ENCODE results near the gene SLC13A4. TPM values are rescaled to one million over a fixed set of nuclear protein-coding genes. Genes with fewer than 3 reads are reported as not detected.

SLC13A4 gene
- total RNA-seq, 1 donor from 2014 or later, result 0.07 TPM

DNA sequence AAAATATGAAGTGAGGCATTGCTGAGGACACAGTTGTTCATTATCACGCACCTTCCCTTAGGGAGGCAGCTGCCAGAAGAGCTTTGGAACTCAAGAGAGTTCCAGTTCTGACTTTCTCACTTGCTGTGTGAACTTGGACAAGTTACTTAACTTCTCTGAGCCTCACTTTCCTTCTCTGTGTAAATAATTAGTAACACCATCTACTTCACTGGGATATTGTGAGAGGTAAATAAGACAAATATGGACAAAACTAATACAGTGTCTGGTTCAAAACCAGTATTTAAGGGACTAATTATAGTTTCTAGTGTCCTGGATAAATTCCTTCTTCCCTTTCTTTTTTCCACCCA is 6.3 kb upstream of the SLC13A4 start:
- H3K9me3 Mint-ChIP-seq (ENCODE audit: unreplicated experiment), result no peaks in the 10 kb centered on the region

GRCh38 chr7:135733603-135734342 is 5.8 kb upstream of the SLC13A4 start:
- Histone ChIP-seq H3K4me2 (ENCODE audit: low read length) (no peak overlapping the region), H3K79me2 (ENCODE audit: insufficient read depth, low read length) (no peaks in the 10 kb centered on the region), H3K4me1 (ENCODE audit: insufficient read depth, low read length) (no peaks in the 10 kb centered on the region), H3K4me3 (ENCODE audit: insufficient read depth, low read depth, low read length) (no peak overlapping the region), H3K9me3 (ENCODE audit: insufficient read depth, low read depth, low read length) (no peaks in the 10 kb centered on the region), H3K9ac (ENCODE audit: low read length) (no peak overlapping the region), H2AFZ (ENCODE audit: low read depth, low read length) (peak overlapping the region; percentile 10), H3K27ac (ENCODE audit: low read depth, low read length) (no peak overlapping the region), H4K20me1 (ENCODE audit: insufficient read depth, low read length) (no peaks in the 10 kb centered on the region), H3K27me3 (ENCODE audit: insufficient read depth, low read length) (no peaks in the 10 kb centered on the region), H3K36me3 (ENCODE audit: insufficient read depth, low read length) (no peaks in the 10 kb centered on the region)
- TF ChIP-seq EZH2 (IDR thresholded peaks at IDR 0.05; ENCODE audit: insufficient read depth, low read length) (no peak), CTCF (IDR thresholded peaks at IDR 0.05; ENCODE audit: insufficient read depth, low read depth, low read length) (no peak)
- Mint-ChIP-seq H3K36me3 (ENCODE audit: low read depth, unreplicated experiment) (no peaks in the 10 kb centered on the region), H3K27ac (ENCODE audit: unreplicated experiment) (peak overlapping the region; percentile 41), H3K27me3 (ENCODE audit: low read depth, unreplicated experiment) (peaks cover 6% of the 10 kb centered on the region), H3K9me3 (ENCODE audit: unreplicated experiment) (no peaks in the 10 kb centered on the region), H3K4me1 (ENCODE audit: low read depth, unreplicated experiment) (peaks cover 8% of the 10 kb centered on the region), H3K4me3 (ENCODE audit: unreplicated experiment) (no peak overlapping the region)
- FAIRE-seq (no peak), DNase-seq (ENCODE audit: low read depth) (no peak)

More for the DNA sequence above, 6.3 kb upstream of the SLC13A4 start:
- Histone ChIP-seq H3K27ac (ENCODE audit: low read depth, low read length) (no peak overlapping the region), H4K20me1 (ENCODE audit: insufficient read depth, low read length) (no peaks in the 10 kb centered on the region), H3K9me3 (ENCODE audit: insufficient read depth, low read depth, low read length) (no peaks in the 10 kb centered on the region), H2AFZ (ENCODE audit: low read depth, low read length) (no peak overlapping the region), H3K9ac (ENCODE audit: low read length) (no peak overlapping the region), H3K4me3 (ENCODE audit: insufficient read depth, low read depth, low read length) (no peak overlapping the region), H3K4me2 (ENCODE audit: low read length) (no peak overlapping the region), H3K27me3 (ENCODE audit: insufficient read depth, low read length) (no peaks in the 10 kb centered on the region), H3K36me3 (ENCODE audit: insufficient read depth, low read length) (no peaks in the 10 kb centered on the region), H3K4me1 (ENCODE audit: insufficient read depth, low read length) (no peaks in the 10 kb centered on the region), H3K79me2 (ENCODE audit: insufficient read depth, low read length) (no peaks in the 10 kb centered on the region)
- FAIRE-seq (no peak), DNase-seq (ENCODE audit: low read depth) (no peak)
- H3K36me3 Mint-ChIP-seq (ENCODE audit: low read depth, unreplicated experiment), result no peaks in the 10 kb centered on the region
- no peak overlapping the region for H3K27ac Mint-ChIP-seq (ENCODE audit: unreplicated experiment)
- H3K4me3 Mint-ChIP-seq (ENCODE audit: unreplicated experiment), result no peak overlapping the region
- H3K27me3 Mint-ChIP-seq (ENCODE audit: low read depth, unreplicated experiment), result peaks cover 6% of the 10 kb centered on the region
- peaks cover 8% of the 10 kb centered on the region for H3K4me1 Mint-ChIP-seq (ENCODE audit: low read depth, unreplicated experiment)
- TF ChIP-seq EZH2 (IDR thresholded peaks at IDR 0.05; ENCODE audit: insufficient read depth, low read length), result no peak
- no peak for TF ChIP-seq CTCF (IDR thresholded peaks at IDR 0.05; ENCODE audit: insufficient read depth, low read depth, low read length)

DNA sequence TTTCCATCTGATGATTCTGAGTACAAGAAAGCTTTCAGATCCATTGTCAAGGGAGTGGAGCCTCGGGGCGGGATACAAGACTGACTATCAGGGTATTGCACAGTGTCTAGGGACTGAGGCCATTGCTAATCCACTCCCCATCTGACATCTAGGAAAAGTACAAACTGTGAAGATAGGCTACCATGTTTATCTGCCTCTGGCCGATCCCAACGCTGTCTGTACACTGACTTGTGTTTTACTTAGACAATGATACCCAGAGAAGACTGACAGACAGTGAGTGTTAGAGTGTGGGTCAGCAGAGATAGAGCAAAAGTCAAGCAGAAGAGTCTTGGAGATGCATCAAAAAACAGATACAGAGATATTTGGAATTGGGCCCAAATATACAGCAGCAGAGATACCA is 3.1 kb upstream of the SLC13A4 start:
- DNase-seq (ENCODE audit: low read depth), result no peak
- Histone ChIP-seq H3K9ac (ENCODE audit: low read length) (no peak overlapping the region), H3K4me1 (ENCODE audit: insufficient read depth, low read length) (no peaks in the 10 kb centered on the region), H3K36me3 (ENCODE audit: insufficient read depth, low read length) (no peaks in the 10 kb centered on the region), H3K4me2 (ENCODE audit: low read length) (no peak overlapping the region), H3K4me3 (ENCODE audit: insufficient read depth, low read depth, low read length) (no peak overlapping the region), H3K9me3 (ENCODE audit: insufficient read depth, low read depth, low read length) (no peaks in the 10 kb centered on the region), H3K27ac (ENCODE audit: low read depth, low read length) (no peak overlapping the region), H3K79me2 (ENCODE audit: insufficient read depth, low read length) (no peaks in the 10 kb centered on the region), H2AFZ (ENCODE audit: low read depth, low read length) (no peak overlapping the region), H4K20me1 (ENCODE audit: insufficient read depth, low read length) (no peaks in the 10 kb centered on the region), H3K27me3 (ENCODE audit: insufficient read depth, low read length) (no peaks in the 10 kb centered on the region)
- no peak for FAIRE-seq
- Mint-ChIP-seq H3K27me3 (ENCODE audit: low read depth, unreplicated experiment) (peaks cover 8% of the 10 kb centered on the region), H3K4me3 (ENCODE audit: unreplicated experiment) (no peak overlapping the region), H3K9me3 (ENCODE audit: unreplicated experiment) (no peaks in the 10 kb centered on the region), H3K36me3 (ENCODE audit: low read depth, unreplicated experiment) (no peaks in the 10 kb centered on the region), H3K4me1 (ENCODE audit: low read depth, unreplicated experiment) (peaks cover 6% of the 10 kb centered on the region), H3K27ac (ENCODE audit: unreplicated experiment) (no peak overlapping the region)
- TF ChIP-seq EZH2 (IDR thresholded peaks at IDR 0.05; ENCODE audit: insufficient read depth, low read length), result no peak
- no peak for TF ChIP-seq CTCF (IDR thresholded peaks at IDR 0.05; ENCODE audit: insufficient read depth, low read depth, low read length)

Data from astrocyte (in vitro differentiated cells and primary cell).